ENCODE results near the gene RPL36AL.
"Not testable (repeated sequence)": the region's sequence is repeated elsewhere in the genome, so short reads cannot be mapped to it uniquely, and the experiment has no call there.

RPL36AL gene

GRCh38 chr14:49619273-49619672 lies 1.2 kb downstream of the RPL36AL start:
- not testable (repeated sequence) for DNase-seq (ENCODE audit: low spot score)

- no peak for DNase-seq (ENCODE audit: low spot score)
These were observed 2.4 kb downstream of the RPL36AL start for GRCh38 chr14:49617852-49618519.

- DNase-seq (ENCODE audit: low spot score): no peak
These were observed 4.7 kb downstream of the RPL36AL start for GRCh38 chr14:49615776-49616175.

- DNase-seq (ENCODE audit: low spot score): no peak
These were observed 6.2 kb downstream of the RPL36AL start for GRCh38 chr14:49614196-49614595.

GRCh38 chr14:49612671-49613070 lies 7.8 kb downstream of the RPL36AL start:
- DNase-seq (ENCODE audit: low spot score): no peak

GRCh38 chr14:49612251-49612650 lies 8.2 kb downstream of the RPL36AL start:
- DNase-seq (ENCODE audit: low spot score): no peak

- DNase-seq (ENCODE audit: low spot score): no peak
These were observed 12.8 kb downstream of the RPL36AL start for GRCh38 chr14:49607583-49607982.

- peak; percentile 82 for DNase-seq (ENCODE audit: low spot score)
These were observed 21.7 kb downstream of the RPL36AL start, which contains the start of gene LRR1 for GRCh38 chr14:49598485-49599300. TSS of gene LRR1 (plus strand) at chr14:49598940. CDS start at chr14:49599021, 81 bp downstream.

GRCh38 chr14:49598189-49598484 lies 22.3 kb downstream of the RPL36AL start:
- DNase-seq (ENCODE audit: low spot score): no peak

- no peak for DNase-seq (ENCODE audit: low spot score)
These were observed 25.9 kb downstream of the RPL36AL start for GRCh38 chr14:49594347-49595091.

GRCh38 chr14:49593016-49593415 lies 27.4 kb downstream of the RPL36AL start:
- no peak for DNase-seq (ENCODE audit: low spot score)

GRCh38 chr14:49589387-49589786 lies 31.0 kb downstream of the RPL36AL start:
- DNase-seq (ENCODE audit: low spot score): no peak

GRCh38 chr14:49586673-49587460 lies 33.6 kb downstream of the RPL36AL start:
- peak; percentile 86 for DNase-seq (ENCODE audit: low spot score)

GRCh38 chr14:49585803-49586672 lies 34.4 kb downstream of the RPL36AL start, which contains the start of gene RPS29:
TSS of gene RPS29 (minus strand) at chr14:49586380. CDS start at chr14:49586346, 34 bp downstream.
- DNase-seq (ENCODE audit: low spot score): peak; percentile 99

- peak; percentile 49 for DNase-seq (ENCODE audit: low spot score)
These were observed 35.3 kb downstream of the RPL36AL start for GRCh38 chr14:49584981-49585640.

GRCh38 chr14:49584058-49584457 lies 36.4 kb downstream of the RPL36AL start:
- DNase-seq (ENCODE audit: low spot score): no peak

- no peak for DNase-seq (ENCODE audit: low spot score)
These were observed 36.8 kb downstream of the RPL36AL start for GRCh38 chr14:49583629-49584028.

- DNase-seq (ENCODE audit: low spot score): no peak
These were observed 38.1 kb downstream of the RPL36AL start for GRCh38 chr14:49582113-49582977.

All from RKO (cell line).